NCI-H1694 treated with DMSO at 0.1 percent for 48 hours (cell line): Measurements from ENCODE around the gene CHRNA10.

Source experiments
- DNase-seq: peaks from one replicate; lab custom pipeline; 2025; lab: John Stamatoyannopoulos, UW

Gene CHRNA10, protein sequence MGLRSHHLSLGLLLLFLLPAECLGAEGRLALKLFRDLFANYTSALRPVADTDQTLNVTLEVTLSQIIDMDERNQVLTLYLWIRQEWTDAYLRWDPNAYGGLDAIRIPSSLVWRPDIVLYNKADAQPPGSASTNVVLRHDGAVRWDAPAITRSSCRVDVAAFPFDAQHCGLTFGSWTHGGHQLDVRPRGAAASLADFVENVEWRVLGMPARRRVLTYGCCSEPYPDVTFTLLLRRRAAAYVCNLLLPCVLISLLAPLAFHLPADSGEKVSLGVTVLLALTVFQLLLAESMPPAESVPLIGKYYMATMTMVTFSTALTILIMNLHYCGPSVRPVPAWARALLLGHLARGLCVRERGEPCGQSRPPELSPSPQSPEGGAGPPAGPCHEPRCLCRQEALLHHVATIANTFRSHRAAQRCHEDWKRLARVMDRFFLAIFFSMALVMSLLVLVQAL

DNA sequence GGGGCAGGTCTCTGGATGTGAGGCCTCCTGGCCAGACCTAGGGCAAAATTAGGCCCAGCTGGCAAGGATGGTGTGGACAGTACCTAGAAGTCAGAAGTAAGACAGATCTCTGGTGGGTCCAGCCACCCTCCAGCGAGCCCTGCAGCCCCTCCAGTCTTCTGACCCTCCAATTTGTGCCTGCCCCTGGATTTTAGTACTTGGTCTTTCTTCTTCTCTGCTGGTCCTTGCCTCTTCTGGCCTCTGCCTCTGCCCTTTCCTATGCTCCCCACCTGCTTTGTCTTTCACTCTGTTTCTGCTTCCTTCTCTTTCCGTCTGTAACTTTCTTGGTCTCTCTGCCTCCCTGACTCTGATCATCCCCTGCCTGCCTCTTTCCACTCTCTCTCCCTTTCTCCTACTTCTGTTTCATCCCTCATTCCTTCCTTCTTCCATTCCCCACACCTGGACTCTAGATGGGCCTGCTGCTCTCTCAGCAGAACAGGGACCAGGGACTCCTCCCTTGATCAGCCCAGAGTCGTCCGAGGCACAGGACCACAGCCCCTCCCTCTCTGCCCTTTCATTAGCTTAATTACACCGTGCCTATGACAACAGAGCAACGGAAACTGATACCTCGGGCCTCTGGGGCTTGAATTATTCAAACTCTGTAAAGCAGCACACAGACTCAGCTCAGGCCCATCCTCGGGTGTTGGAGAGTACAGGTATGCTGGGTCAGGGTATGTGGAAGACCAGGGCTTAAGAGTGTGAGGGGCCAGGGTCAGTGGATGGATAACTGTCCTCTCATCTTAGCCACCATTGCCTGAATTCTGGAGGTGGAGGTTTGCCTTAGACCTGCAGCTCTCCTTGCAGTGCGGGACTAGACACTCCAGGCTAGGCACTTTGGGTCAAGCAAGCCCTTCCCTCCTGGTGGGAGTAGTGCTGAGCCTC lies at the start of gene CHRNA10:
Gene CHRNA10 (minus strand): TSS at position 51 of the 921 bp plus-strand sequence. CDS start 72 bp downstream, outside the sequence.
- no peak for DNase-seq

DNA sequence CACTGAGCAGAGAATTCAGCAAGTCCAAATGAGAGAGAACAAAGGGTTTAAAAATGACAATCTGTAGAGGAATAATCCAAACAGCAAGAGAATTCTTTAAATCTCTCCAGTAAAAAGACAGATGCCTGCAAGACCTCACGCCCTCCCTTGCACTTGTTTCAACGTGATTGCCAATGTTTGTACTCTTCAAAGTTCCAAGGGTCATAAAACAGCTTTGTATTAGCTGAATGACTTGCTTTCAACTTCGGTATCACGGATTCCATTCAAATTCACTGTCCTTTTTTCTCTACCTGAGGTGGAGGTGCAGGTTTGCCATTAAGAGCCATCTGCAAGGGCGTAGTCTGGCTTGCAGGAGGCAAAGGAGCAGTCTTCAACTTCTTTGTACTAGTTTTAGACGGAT lies 41.1 kb upstream of the CHRNA10 start:
- DNase-seq: no peak

DNA sequence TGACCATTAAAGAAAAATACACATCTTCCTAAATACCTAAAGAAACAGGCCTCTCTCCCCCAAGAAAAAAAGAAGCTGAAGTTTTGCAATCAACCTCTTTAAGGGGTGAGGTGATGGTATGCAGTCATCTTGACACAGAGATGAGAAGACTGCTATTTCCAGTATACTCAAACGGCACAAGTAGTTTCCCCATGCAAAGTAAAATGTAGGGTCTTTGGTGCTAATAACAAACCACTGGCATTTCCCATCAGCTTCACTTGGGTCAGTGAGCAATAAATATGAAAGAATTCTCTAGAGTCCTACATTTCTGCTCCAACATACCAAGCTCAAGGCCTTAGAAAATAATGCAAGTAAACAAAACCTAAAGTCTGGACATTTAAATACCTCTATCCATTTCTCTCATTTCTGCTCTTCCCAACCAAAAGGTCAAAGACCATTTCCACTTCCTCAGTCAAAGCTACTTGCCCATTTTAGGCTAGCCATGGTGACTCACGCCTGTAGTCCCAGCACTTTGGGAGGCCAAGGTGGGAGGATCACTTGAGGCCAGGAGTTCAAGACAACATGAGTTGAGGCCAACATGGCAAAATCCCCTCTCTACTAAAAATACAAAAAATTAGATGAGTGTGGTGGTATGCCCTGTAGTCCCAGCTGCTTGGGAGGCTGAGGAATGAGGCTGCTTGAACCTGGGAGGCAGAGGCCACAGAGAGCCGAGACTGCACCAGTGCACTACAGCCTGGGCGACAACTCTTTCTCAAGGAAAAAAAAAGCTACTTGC lies 39.5 kb upstream of the CHRNA10 start:
- DNase-seq: no peak

DNA sequence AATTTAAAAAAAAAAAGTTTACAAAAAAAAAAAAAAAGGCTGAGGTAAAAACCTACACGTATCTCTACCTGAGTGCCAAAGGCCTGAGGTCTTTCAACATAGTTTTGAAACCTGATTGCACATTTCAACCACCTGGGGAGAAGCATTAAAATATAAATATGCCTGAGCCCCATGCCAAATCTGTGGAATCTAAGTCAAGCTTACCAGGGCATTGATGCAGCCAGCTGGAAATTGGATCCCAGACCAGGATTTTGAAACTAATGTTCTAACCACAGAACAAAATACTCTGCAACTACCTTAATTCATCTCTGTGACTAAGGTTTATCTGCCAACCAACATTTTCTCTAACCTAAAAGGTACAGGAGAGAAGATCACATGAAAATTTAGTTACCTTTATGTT lies 38.8 kb upstream of the CHRNA10 start:
- DNase-seq: no peak

DNA sequence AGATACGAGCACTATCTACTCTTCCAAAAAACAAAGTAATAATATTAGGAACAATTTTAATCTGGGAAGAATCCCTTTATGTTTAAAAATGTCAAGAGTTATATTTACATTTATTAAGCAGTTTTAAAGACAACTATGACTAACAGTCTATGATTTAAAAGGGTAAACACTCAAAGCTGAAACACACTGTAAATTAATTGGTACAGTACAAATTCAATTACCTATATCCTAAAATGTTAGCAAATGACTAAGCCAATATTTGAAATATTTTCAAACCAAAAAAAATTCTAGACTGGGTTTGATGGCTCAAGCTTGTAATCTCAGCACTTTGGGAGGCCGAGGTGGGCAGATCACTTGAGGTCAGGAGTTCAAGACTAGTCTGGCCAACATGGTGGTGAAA lies 36.0 kb upstream of the CHRNA10 start:
- no peak for DNase-seq

DNA sequence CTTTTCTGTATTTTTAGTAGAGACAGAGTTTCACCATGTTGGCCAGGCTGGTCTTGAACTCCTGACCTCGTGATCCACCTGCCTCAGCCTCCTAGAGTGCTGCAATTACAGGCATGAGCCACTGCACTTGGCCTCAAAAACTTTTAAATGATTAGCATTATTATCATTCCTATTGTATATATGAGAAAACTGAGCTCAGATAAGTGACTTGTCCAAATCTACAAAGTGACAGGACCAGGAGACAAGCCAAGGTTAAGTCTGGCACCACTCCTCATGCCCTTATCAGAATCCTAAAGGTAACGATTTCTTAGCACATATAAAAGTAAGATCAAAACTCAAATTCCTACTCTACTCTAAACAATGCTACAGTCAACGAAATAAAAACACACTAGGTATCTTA lies 32.2 kb upstream of the CHRNA10 start:
- no peak for DNase-seq

DNA sequence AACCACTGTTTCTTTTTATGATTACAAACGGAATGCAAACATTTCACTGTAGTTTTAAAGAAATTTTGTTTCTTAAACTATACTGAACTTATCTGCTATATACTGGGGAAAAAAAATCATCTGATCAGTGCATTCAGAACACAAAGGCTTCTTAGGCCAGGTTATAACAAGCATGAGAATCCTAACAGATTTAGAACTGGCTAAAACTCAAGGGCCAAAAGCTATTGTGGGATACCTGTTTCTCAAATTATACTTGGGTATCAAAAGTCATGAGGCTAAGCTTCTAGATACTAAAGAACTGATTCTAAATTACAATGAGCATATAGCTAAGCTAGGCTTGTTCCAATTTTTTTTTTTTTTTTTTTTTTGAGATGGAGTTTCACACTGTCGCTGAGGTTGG lies 29.7 kb upstream of the CHRNA10 start:
- DNase-seq: no peak

DNA sequence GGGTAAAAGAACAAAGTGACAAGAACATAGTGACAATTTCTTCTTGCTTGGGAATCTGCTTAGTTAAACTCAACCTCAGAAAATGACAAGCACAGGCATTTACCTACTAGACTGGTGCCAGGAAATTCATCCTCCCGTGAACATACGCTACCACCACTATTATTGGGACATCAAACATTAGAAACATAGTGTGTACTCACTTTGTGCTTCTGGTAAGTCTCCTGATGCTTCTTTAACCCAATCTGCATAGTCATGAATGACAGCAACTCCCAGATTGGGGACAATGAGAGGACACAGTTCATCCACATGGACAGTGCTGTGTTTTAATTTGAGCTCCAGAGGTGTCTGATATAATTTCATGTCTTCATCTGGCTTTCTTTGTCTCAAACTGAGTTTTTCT lies 29.2 kb upstream of the CHRNA10 start:
- DNase-seq: no peak

DNA sequence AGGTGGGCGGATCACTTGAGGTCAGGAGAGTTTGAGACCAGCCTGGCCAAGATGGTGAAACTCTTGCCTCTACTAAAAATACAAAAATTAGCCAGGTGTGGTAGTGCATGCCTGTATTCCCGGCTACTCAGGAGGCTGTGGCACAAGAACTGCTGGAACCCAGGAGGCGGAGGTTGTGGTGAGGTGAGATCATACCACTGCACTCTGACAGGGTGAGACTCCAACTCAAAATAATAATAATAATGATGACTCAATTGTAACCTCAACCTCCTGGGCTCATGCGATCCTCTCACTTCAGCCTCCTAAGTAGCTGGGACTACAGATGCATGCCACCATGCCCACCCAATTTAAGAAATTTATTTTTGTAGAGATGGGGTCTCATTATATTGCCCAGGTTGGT lies 15.6 kb upstream of the CHRNA10 start:
- DNase-seq: no peak

DNA sequence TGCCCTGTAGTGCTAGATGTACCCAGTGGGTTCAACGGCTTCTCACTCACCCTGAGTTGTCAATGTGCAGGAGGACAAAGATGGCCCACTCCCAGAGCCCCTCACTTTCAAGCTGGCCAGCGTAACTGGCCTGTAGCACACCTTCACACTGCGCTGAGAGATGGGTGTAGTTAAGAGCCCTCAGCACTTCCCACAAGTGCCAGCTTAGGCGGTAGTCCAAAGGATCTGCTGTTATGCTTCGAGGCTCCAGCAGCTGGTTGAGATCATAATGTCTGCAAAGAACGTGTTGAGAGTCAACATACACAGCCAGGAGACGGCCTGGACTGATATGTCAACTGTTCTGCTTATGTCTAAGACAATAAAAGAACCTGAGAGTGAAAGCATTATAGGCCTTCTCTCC lies 14.7 kb upstream of the CHRNA10 start:
- no peak for DNase-seq

DNA sequence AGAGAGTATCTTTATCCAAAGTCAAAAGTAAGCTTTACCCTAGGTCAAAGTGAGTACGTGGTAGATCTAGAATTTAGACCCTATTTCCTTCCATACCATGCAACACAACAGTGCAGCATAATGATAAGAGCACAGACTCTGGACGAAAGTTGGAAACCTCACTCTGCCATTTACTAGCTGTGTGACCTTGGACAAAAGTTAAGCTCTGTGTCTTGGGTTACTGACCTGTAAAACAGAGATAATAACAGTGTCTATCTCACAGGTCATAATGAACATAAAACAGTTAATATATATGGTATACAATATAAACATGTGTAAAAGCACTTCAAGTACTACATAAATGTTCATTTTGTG lies 13.6 kb upstream of the CHRNA10 start:
- no peak for DNase-seq

DNA sequence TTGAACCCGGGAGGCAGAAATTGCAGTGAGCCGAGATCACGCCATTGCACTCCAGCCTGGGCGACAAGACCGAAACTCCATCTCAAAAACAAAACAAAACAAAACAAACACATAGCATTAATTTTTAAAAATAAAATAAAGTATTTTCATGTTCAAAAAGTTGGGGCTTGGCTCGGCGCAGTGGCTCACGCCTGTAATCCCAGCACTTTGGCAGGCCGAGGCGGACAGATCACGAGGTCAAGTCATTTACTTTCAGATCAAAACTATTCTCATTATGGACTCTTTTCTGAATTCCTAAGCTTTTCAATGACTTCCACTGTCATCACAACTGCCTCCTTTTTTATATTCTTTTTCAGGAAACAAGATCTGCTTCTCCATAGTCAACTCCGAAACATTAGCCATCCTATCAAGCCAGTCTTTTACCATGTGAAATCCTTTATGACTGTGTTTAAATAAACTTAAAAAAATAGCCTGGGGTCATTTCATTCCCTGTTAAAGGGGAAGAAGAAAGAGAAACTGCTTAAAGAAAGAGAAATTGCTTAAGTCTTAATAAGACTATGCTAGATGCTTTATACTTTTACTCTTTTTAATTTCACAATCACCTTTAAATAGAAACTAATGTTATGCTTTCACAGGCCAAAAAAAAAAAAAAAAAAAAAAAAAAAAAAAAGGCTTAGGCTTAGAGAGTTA lies 13.1 kb upstream of the CHRNA10 start:
- no peak for DNase-seq

DNA sequence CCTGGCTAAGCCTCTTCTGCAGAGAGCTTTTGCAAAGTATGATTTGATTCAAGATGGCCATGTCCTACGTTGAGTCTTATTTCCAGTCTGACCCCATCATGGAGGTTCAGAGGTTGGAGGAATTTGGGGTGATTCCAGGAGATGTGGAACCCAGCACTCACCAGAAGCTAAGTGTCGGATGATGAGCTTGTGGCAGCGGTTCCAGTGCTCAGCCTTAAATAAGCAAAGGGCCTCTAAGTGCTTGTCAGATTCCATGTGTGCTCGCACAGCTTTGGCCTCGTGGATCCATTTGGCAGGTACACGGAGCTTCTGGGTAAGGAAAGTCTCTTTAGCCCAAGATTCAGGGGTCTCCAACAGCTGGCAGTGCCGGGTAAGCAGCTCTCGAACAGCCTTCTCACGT lies 11.9 kb upstream of the CHRNA10 start:
- no peak for DNase-seq

DNA sequence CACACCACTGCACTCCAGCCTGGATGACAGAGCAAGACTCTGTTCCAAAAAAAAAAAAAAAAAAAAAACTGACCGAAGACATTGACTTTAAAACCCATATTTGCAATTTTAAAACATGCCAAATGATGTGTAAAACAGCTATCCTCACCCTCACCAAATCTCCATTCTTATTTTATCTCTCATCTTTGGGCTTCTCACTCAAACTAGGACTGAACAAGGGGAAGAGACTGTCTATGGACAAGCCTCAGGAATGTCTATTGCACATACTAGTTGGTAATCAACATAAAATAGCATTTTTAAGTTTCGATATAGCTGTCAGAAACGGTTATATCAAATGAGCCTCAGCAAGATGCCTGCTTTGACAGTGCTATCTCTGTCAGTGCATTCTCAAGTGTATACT lies 7.9 kb upstream of the CHRNA10 start:
- no peak for DNase-seq

DNA sequence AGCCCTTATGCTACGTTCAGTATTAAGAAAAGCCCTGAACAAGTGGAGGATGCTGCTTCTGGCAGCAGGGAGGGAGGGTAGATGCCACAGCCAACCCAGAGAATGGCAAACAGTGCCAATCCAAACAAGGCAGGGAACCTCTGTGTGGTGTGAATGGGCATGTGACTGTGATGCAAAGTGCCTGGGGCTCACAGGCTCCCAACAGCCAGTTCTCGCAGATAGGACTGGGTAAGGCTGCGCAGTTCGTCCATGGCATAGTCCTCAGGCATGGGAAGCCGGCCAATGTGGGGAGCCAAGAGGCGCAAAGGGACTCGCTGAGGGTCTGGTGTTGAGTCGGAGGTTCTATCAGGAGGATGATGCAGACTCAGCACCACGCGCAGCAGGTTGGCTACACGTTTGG lies 4.8 kb upstream of the CHRNA10 start:
- no peak for DNase-seq

DNA sequence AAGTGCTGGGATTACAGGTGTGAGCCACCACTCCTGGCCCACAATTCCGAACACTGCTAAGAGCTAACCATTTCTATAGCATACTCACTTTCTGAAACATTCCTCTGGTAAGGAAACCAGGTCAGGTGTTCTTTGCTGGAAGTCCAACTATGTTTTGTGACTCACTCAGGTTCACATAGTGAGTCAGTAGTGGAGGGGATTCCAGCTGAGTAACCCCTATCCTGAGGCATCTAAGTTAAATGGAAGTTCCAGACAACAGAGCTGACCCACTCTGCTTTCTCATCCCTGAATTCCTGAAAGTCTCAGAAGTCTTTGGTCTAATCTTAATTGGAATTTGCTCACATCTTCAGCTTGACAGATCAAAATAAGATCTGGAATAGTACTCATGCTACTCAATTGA lies 3.0 kb upstream of the CHRNA10 start:
- no peak for DNase-seq

DNA sequence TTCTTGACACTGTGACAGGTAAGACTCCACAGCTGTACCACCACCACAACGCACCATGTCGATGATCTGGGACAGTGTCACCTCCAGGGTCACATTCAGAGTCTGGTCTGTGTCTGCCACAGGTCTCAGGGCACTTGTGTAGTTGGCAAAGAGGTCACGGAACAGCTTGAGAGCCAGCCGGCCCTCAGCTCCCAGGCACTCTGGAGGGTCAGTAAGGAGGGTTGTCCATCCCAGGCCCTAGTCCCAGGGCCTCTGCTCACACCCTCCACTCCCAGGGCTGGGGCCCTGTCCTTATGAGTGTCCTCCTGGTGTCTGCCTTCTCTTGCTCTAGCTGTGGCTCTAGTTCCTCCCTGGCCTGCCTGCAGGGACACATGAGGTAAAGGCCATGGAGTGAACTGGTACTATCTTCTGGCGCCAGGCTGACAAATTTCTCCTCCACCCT lies 1.4 kb downstream of the CHRNA10 start:
- no peak for DNase-seq

DNA sequence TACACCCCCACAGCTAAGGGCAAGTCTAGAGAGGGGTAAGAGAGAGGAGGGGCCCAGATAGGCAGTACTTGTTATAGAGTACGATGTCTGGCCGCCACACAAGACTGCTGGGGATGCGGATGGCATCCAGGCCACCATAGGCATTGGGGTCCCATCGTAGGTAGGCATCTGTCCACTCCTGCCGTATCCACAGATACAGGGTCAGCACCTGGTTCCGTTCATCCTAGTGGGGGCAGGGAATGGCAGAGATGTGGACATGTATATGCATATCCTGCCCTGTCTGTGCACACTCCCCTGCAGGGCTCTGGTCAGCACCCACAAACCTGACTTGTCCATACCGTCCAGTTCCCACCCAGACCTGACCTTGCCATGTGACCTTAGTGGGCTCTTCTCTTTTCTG lies 2.1 kb downstream of the CHRNA10 start:
- DNase-seq: no peak

DNA sequence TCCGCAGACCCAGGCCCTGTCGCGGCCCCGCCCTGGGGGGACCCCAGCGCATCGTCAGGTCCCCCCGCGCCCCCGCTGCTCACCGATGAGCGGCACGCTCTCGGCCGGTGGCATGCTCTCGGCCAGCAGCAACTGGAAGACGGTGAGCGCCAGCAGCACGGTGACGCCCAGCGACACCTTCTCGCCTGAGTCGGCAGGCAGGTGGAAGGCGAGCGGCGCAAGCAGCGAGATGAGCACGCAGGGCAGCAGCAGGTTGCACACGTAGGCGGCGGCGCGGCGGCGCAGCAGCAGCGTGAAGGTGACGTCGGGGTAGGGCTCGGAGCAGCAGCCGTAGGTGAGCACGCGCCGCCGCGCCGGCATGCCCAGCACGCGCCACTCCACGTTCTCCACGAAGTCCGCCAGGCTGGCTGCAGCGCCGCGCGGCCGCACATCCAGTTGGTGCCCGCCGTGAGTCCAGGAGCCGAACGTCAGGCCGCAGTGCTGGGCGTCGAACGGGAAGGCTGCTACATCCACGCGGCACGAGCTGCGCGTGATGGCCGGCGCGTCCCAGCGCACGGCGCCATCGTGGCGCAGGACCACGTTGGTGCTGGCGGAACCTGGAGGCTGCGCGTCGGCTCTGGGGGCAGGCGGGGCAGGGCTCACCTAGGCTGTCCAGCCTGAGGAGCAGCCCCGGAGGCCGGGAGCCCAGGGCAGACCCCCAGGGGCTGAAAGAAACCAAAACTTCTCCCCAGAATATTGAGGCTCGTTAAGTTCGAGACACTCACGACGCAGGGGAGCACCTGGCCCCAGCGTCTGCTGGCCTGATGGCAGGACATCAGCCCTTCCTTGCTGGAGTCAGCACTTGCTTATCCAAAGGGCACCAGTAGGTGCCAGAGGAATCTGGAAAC lies 3.8 kb downstream of the CHRNA10 start:
- DNase-seq: no peak

DNA sequence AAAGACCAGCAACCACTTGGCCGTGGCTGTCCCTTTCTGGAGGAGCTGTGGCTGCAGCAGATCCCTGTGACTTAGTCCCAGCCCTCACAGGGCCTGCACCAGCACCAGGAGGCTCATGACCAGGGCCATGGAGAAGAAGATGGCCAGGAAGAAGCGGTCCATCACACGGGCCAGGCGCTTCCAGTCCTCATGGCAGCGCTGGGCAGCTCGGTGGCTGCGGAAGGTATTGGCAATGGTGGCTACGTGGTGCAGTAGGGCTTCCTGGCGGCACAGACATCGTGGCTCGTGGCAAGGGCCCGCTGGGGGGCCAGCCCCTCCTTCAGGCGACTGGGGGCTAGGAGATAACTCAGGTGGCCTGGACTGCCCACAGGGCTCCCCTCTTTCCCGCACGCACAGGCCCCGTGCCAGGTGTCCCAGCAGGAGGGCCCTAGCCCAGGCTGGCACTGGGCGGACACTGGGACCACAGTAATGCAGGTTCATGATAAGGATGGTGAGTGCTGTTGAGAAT lies 5.1 kb downstream of the CHRNA10 start:
- DNase-seq: no peak
